GM21390 (cell line): ENCODE results near the gene PTGES3.
"Not testable (repeated sequence)": the region's sequence is repeated elsewhere in the genome, so short reads cannot be mapped to it uniquely, and the experiment has no call there.

Source experiments
- ATAC-seq: cut with Tn5 transposase; IDR thresholded peaks from one replicate; pipeline ENCODE4 v1.9.1; 2021; ENCODE audit not compliant: unreplicated experiment

The PTGES3 gene

DNA sequence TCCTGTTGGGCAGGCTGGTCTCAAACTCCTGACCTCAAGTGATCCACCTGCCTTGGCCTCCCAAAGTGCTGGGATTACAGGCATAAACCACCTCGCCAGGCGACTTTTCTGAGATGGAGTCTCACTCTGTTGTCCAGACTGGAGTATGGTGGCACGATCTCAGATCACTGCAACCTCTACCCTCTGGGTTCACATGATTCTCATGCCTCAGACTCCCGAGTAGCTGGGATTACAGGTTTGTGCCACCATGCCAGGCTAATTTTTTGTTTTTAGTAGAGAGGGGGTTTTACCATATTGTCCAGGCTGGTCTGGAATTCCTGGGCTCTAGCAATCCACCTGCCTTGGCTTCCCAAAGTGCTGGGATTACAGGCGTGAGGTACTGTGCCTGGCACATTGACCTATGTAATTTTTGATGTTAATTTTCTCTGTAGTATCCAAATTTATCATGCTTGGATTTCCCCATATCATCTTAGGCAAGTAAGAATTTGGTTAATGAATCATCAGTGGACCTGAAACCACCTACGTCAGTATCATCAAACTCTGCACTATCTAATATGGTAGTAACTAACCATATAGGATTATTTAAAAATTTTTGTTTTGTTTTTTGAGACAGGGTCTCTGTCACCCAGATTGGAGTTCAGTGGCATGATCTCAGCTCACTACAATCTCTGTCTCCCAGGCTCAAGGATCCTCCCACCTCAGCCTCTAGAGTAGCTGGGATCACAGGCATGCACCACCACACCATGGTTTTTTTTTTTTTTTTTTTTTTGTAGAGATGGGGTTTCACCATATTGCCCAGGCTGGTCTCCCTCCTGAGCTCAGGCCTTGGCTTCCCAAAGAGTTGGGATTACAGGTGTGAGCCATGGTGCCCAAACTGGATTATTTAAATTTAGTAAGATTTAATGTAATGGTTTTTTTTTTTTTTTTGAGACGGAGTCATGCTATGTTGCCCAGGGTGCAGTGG, 30.4 kb downstream of the PTGES3 start:
- no peak for ATAC-seq

DNA sequence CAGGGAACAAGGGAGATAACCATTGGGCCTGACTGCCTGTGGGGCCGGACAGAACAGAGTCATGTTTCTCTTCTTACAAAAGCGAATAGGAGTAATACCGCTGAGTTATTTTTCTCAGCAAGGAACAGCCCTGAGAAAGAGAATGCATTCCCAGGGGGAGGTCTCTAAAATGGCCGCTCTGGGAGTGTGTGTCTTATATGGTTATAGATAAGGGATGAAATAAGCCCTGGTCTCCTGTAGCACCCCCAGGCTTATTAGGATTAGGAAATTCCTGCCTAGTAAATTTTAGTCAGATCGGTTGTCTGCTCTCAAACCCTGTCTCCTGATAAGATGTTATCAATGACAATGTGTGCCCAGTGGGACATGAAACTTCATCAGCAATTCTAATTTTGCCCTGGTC, 34.3 kb downstream of the PTGES3 start:
- ATAC-seq = not testable (repeated sequence)

DNA sequence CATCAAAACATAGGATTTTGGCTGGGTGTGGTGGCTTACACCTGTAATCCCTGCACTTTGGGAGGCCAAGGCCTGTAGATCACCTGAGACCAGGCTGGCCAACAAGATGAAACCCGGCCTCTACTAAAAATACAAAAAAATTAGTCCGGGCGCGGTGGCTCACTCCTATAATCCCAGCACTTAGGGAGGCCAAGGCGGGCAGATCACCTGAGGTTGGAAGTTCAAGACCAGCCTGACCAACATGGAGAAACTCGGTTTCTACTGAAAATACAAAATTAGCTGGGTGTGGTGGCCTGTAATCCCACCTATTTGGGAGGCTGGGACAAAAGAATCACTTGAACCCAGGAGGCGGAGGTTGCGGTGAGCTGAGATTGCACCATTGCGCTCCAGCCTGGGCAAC, 40.1 kb downstream of the PTGES3 start:
- ATAC-seq = not testable (repeated sequence)

DNA sequence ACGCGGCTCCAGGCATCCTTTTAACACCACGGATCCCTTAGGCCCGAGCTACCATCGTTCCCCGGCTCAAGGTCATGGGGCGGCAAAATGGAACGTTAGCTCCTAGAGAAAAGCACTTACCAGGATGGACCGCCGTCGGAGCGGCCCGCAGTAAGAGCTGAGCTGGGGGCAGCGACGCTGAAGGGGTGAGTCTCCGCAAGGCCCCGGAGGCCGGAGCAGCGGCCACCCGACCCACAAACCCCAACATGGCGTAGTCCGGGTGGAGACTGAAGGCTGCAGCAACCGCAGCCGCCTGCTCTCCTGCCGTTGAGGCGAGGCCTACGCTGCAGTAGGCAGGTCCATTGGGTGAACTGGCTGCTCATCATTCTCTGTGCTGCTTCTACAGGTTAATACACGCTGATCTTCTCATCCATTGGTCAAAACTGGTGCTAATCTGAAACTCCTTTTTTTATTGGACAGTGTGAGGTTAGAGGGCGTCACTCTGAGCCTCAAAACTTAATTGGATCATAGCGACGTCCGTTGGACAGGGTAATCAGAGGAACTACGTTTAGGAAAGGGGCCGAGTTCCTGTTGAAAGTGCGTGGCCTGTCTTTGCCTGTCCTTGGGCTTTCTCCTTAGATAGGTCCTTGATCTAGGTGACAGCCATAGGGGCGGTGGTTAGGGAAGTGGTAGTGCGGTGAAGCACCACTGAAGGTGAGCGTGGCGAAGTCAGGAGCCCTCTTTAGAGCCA, 42.2 kb downstream of the PTGES3 start, which contains the start of gene ATP5F1B:
Gene ATP5F1B, minus strand, starts transcription at position 268 of the 730 bp plus-strand sequence. Its CDS starts 21 bp downstream, at position 247.
- peak; percentile 98 for ATAC-seq

DNA sequence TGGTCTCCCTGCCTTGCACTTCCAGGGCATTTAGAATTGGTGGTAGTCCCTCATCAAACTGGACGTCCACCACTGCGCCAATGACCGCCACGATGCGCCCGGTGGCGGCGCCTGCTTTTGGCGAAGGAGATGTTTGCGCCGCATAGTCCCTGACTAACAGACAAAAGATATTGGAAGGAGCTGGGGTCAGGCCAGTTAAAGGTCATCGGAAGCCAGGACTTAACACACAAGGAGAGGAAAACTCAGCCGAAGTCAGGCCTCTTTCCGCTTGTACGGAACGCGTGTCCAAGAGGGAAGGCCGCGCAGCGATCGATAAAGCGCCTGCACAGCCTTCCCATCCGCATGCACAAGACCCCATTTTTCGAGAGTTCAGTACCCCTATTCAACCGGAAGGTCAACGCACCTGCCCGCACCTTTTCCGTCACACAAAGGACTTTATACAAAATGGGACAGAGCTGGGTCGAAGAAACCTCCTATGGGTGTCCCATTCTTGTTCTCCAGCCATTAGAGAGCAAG, 42.8 kb downstream of the PTGES3 start:
- no peak for ATAC-seq

DNA sequence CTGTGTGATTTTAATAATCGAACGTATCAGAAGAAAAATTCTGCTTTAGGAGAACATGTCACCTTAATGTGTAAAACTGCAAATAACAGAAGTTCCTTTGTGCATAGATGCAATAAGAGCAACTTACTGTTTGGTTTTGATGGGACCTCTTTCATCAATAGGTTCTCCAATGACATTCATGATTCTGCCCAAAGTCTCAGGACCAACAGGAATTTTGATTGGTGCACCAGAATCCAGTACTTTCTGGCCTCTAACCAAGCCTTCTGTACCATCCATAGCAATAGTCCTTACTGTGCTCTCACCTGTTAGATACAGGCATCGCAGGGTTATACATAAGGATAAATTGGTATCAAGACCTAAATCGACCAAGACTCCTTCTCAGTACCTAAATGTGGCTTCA, 43.4 kb downstream of the PTGES3 start:
- no peak for ATAC-seq

DNA sequence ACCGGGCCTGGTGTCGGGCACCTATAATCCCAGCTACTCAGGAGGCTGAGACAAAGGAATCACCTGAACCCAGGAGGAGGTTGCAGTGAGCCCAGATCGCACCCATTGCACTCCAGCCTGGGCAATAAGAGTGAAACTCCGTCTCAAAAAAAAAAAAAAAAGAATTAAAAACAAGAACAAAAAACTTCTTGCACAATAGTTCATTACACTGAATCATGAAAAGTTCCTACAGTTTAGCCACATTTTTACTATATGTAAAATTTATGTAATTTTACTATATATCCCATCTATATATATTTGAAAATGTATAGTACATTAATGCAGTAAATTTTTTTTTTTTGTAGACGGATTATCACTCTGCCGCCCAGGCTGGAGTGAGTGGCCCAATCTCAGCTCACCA, 46.9 kb downstream of the PTGES3 start:
- no peak for ATAC-seq

DNA sequence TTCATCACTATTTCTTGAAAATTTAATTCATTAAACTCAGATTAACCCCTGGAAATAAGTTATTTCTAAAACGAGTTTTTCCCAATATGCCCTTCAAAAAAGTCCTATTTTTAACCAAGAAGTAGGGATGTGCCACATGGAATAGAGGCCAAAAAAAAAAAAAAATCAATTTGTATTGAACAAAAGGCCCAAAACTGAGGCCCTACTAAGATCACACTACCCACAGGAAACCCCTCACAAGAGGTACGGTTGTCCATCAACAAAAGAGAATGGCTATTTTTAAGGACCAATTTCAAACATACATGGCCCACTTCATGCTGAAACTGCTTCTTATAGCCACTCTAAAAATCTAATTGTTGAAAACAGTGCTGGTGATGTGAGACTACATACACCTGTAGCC, 50.5 kb downstream of the PTGES3 start:
- no peak for ATAC-seq

DNA sequence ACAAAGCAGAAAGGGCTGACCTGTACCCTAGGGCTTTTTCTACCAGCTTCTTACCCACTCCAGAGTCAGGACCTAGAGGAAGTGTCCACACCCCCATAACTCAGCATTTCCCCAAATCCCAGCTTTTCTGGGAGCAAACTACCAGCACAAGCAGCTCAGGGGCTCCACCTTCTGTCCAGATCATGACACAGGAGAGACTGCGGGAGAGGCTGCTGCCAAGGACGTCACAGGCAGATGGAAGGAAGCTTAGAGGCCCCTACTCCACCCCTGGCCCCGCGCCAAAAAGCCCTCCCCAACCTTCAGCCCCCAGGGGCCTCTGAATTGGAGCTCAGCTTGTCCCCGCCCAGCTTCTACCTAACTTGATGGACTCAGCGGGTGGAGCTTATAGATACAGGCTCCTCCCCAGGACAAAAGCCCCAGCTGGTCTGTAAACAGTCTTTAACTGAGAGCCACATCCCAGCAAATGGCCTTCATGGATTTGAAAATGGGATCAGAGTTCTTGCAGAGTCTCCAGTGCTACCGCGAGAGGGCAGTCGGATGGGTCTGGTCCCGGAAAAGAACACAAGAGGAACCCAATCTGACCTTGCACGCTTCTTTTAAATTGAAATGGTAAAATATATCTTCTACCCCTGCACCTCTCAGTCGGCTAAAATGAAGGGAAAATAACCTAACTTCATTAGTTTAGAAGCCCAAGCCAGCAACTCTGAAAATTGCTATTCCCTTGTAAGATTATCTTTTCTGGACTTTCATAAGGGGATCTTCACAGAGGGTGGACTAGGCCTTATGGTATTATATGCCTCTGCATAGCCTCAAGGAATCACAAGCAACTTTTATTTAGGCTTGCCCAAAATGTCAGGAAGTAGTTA, 51.2 kb downstream of the PTGES3 start:
- ATAC-seq = peak; percentile 42

DNA sequence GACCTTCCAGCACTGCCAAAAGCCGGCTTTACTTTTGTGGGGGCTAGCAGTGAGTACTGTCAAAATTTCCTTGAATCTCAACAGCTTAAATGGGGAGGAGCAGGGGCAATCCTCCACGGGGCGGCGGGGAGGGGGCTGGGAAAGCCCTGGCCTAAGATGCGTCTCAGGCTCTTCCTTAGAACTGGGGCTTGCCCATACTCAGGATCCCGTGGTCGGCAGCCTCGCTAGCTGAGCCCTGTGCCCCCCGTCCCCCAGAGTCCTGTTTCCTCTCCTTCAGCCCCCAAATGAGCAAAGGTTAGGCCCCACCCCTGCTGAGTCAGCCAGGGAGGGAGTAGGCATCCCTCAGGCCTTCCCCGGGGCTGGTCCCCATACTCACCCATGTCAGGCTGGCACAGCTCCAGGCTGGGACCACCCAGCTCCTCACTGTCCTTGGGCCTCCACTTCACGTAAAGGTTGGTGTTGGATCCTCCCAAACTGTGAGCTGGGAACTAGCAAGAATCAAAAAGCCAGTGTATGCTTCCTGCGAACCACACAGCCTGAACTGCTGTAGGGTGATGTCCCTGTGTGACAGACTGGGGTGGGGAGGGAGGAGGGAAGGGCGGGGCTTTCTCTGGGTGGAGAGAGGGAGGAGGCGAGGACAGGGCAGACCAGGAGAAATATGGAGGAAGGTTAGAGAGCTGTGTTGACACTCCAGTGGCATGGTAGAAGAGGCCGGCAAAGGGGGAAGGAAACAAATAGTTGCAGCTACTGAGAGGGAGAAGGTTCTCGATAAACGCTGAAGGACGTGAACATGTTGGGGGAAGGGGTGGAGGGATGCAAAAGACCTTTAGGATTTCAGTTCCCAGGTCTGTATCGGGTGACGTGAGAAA, 52.0 kb downstream of the PTGES3 start:
- peak; percentile 46 for ATAC-seq

DNA sequence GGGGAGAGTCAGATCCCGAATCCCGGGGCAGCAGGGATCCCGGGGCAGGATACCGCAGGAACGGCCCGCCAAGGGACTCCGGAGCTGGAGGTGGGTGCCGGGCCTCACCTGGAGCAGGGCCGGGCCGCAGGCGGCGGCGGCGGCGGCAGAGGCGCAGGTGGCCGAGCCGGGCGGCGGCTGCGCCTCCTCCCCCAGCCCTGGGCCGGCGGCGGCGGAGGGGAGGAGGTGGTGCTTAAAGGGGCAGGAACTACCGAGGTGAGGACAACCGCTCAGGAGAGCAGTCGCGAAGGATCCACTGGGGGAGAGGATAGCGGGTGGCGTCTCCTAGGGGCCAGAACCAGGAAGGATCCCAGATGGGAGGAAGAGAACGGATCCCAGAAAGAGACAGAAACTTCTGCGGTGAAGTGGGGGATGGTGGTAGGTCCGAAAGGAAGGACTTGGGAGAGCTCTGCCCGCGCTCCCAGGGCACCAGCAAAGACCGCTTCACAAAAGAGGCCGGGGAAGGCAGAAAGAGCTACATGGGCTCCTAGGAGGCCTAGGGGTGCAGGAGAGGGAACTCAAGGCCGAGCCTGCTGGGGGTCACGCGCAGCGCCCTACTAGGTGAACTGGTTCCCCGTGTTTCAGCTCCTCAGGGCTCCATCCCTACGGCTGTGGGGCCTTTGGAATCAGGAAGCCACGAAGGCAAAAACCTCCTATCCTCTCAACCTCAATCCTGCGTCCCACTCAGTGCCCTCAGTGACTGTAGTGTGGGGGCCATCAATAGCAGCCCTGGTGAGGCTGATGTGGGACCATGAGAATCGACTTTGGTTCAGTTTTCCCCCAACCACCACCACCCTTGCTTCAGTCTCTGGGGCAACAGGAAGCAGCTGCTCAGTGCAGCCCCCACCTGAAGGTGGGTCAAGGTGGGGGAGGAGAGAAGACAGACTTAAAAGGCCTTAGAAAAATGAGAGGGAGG, 53.0 kb downstream of the PTGES3 start:
- ATAC-seq = peak; percentile 35

DNA sequence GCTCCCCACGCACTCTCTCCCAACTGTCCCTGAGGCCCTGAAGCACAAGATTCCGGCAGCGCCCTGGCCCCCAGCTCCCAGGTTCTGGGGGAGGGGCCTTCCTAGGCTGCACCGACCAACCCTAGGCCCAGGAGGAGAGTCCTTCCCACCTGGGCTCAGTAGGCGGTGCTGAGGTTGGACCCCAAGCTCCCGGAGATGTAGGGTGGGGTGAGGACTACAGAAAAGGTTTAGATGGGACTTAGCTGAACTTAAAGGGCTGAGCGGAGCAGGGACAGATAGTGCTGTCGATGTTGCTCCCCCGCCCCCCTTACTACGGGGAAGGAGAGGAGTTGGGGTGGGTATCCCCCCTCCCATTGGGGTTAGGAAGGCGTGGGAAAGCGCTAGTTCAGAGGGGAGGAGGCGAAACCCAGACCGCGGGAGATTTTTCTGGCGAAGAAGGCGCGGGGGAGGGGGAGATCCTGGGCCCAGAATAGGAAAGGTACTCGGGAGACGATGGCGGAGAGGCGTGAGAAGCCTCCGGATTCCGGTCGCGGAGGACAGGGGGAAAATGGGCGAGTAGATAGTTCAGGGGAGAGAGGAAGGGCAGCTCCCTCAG, 53.7 kb downstream of the PTGES3 start:
- no peak for ATAC-seq

DNA sequence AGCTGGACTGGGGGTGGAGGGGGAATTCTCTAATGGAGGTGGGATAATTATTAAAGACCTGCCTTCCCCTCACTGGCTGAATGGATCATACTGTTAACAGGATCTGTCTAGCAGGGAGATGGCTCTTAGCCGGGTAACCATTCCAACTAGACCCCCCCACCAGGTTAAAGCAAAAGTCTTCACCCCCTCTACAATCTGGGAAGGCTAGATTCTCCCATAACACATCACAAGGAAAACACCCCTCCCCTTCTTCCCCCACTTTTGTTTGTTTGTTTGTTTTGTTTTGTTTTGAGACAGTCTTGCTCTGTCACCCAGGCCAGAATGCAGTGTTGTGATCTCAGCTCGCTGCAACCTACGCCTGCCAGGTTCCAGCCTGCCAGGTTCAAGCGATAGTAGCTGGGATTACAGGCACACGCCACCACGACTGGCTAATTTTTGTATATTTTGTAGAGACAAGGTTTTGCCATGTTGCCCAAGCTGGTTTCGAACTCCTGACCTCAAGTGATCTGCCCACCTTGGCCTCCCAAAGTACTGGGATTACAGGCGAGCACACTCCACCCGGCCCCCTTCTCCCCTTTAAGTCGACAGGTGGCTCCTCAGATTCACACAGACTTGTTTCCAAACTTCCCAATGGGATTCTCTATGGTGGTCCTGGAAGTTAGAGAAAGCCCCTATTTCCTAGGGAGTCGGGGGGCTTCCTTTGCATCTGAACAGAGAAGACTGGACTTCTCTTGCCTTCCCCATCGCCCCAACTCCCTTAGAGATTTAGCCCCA, 54.4 kb downstream of the PTGES3 start:
- no peak for ATAC-seq

DNA sequence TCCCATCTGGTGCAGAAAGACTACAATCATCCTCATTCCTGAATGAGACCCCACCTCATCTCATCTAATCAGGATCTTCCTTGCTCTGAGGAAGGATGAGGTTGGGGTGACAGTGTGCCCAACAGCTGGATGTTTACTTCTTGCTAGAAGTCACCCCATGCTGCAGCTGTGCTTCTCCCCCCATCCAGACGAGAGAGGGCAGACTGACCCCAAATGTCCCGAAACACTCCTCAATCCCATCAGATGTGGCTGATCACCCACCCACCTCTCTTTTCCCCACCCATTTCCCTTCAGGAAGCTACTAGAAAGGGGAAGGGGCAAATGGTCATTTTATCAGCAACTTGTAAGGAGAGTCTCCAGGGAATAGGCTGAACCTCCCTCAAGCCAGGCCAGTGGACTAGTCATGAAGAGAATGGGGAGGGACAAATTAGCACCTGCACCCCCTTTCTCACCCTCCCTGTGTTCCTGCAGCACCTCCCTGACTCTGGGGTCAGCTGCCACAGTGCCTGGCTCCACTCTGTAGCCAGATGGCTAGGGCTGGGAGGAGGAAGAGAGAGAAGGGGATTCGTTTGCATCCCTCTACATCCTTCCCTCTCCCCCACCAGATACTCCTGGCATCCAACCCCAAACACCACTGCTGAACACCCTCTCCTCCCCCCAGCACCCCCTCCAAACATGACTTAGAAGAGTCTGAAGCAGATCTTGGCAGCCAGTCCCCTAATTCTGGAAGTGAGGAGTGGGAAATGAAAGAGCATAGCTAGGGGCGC, 55.2 kb downstream of the PTGES3 start:
- no peak for ATAC-seq

DNA sequence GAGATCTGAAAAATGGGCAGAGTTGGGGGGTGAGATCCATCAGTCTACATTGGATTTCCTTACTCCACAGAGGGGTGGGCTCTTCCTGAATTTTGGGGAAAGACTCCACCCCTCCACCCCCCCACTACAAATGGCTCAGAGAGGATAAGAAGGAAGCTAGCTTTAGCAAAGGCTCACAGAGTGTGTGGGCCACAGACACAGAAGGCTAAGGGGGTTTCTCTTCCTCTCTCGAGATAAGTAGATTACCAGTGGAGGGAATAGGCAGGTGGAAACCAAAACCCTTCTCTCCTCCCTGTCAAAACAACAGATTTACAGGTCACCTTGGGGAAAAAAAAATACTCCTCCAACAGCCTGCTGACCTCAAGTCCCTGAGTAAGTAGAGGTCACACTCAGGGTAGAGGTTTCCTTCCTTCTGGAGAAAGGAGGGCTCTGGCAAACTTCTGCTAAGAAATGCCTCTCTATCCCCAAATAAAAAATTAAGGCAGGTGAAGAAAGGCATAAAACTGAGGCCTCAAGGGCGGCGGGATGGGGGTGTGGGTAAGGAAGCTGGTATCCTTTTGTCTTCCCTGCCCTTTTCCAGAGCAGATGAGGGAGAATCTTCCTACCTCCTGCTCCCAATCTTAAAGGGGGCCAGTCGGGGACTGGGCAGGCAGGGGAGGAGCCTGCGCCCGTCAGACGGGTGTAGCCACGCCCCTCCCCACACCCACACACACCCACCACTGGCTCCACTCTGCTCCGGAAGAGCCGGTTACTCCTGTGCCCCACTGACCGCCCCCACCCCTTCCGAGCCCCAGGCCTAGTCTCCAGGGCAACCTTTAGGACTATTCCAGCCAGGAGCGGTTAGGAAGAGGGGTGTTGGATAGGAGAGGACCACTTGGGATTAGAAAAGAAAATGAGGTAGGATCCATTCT, 56.0 kb downstream of the PTGES3 start:
- ATAC-seq = peak; percentile 15

DNA sequence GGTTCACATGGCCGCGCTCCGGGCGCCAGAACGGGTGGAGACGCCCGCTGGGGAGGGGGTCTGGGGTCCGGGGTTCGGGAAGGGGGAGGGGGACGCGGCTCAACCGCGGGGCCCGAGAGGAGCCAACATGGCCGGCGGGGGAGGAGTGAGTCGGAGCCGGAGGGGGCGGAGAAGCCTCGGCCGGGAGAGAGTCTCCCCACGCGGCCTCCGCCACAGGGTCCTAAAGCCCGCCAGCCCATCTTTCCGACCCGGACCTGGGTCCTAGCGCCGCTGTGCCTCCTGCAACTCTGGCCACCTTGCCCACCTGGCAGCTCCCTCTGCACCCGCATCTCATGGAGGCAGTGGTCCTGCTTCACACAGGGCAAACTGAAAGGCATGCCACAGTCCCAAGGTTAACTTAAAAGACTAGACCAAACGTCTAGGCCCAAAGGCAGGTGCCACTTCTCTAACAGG, 57.9 kb downstream of the PTGES3 start, which contains the start of gene BAZ2A:
Gene BAZ2A, minus strand, starts transcription at position 147 of the 453 bp plus-strand sequence. CDS start 12,796 bp downstream, outside the sequence.
- peak; percentile 42 for ATAC-seq
